ENCODE data around the gene SLC29A3.

Gene SLC29A3

DNA sequence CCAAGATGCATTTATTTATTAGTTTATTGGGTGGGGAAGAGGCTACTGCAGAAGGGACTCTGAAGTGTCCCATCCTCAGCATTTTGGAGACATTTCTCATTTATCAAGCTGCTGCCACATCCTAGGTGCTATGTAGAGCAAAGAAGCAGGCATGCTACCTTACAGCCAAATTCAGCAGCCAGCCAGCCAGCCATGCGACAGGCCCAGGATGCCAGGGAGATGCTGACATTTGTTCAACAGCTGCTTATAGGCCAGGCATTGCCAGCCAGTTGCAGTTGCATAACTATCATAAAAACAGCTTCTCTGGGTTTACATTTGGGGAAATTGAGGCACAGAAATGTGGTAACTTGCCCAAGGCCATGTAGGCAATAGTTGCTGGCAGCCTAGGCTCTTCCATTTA lies 2.3 kb downstream of the SLC29A3 start:
- no peak for DNase-seq (ENCODE audit: low spot score)

DNA sequence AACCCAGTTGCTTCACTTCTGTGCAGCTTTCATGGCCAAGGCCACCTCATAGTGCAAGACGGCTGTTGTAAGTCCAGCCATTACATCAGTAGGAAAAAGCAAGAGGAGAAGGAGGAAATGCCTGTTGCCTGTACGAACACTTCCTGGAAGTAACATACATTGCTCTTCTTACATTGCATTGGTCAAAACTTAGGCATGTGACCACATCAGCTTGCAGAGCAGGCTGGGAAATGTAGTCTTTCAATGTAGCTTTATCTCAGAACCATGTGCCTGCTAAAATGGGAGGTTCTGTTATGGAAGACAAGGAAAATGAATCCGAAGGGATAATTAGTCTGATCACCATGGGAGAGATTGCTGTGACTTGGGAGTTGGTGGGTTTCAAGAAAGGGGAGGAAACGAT lies 4.3 kb downstream of the SLC29A3 start:
- no peak for DNase-seq (ENCODE audit: low spot score)

DNA sequence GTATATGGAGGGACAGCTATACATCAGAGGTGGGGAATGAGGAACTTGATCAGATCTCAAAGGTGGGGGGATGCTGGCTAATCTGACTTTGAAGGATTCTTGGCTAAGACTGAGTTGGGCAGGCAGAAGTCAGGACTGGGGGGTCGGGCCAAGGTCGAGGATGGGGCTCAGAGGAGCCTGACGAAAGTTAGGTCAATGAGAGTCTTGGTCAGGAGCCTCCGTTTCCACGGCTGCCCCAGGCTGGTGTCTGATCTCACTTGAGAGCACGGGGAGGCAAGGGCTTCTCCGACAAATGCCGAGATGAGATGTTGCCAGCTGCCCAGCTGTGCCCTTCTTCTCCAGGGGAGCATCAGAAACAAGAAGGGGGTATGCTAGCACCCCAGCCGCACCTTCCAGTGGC lies 5.7 kb downstream of the SLC29A3 start:
- no peak for DNase-seq (ENCODE audit: low spot score)

DNA sequence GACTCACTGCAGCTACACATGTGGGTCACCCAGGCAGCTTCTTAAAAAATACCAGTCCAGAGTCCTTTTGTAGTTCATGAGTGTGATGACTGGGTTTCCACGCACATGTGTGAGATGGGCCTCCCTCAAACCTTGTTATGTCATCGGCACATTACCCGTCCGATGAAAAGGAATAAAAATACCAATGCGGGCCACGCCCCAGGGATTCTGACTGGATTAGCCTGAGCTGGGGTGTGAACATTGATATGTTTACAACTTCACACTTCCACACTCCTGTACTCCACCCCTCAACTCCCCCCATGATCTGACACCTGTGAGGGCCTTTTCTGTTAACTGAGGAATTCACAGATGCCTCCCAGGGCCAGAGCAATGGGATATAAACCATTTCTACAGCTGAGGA lies 6.2 kb downstream of the SLC29A3 start:
- no peak for DNase-seq (ENCODE audit: low spot score)

DNA sequence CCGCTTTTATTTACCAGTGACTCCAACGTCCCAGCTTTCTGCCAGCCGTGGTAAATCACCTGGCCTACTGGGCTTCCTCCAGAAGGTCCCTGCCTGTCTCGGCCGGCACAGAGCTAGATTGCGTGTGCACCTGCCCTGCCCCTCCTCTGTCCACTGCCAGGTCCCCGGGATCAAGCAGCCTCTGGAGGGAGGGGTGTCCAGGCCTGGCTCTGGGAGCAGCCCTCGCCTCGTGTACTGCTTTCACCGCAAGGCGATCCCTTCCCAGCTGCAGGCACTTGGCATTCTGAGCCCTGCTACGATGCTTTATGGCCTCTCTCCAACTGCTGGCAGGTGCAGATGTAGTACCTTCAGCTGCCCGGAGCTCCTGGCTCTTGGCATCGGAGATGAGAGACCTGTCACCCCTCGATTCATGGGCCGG lies 7.4 kb downstream of the SLC29A3 start:
- DNase-seq (ENCODE audit: low spot score): no peak

DNA sequence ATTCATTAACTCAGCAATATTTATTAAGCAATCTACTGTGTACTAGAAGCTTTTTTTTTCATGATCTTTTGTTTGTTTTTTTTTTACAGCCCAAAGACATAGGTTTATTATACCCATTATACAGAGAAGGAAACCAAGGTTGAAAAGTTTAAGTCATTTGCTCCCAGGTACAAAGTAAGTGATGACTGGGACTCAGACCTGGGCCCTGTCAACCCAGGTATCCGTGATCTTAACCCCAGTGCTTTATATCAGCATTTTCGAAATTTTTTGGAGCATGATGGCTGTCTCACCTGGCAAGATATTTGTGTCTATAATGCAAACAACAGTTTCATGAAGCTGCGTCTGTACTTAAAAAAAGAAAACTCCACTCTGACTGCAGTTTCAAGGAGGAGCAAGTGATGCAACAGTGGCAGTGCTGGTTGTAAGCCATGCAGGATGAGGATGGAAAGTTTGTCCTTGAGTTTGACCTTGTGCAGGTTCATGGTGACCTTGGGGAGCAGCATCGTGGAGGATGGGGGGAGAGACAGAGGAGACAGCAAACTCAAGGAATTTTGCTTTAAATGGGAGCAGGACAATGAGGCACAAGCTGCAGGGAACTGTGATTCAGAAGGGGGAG lies 11.8 kb downstream of the SLC29A3 start:
- DNase-seq (ENCODE audit: low spot score): no peak

DNA sequence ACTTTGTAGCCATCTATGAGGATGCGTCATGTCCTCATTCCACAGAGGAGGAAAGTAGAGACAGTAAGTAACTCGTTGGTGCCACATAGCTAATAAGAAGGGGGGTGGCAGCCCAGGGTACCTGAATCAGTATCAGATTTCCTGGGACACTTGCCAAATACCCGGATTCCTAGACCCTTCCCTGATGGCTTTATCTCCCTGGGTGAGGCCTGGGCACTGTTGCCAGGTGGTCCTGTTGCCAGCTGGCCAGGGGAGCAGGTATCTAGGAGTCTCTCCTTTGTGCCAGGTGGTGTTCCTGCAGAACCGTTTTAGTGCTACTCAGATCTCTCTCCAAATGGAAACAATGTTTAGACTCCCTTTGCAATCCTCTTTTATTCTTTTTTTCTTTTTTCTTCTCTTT lies 12.7 kb downstream of the SLC29A3 start:
- DNase-seq (ENCODE audit: low spot score): no peak

DNA sequence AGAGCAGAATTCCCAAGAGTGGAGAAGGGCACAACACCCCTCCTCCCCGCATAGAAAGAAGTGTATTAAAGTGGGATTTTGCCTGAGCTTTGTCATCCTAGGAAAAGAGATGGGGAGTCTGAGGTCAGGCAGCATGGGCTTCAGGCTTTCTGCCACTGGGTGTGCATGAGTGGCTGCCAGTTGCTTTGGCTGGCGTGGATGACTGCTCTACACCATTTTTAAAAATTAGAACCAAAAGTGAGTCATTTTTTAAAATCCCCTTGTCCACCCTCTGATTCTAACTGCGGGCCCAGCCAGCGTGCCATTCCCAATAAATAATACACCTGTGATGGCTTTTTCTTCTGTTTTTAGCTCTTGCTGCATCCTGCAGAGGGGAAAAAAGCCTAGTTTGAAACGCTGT lies 13.4 kb downstream of the SLC29A3 start:
- DNase-seq (ENCODE audit: low spot score): no peak

DNA sequence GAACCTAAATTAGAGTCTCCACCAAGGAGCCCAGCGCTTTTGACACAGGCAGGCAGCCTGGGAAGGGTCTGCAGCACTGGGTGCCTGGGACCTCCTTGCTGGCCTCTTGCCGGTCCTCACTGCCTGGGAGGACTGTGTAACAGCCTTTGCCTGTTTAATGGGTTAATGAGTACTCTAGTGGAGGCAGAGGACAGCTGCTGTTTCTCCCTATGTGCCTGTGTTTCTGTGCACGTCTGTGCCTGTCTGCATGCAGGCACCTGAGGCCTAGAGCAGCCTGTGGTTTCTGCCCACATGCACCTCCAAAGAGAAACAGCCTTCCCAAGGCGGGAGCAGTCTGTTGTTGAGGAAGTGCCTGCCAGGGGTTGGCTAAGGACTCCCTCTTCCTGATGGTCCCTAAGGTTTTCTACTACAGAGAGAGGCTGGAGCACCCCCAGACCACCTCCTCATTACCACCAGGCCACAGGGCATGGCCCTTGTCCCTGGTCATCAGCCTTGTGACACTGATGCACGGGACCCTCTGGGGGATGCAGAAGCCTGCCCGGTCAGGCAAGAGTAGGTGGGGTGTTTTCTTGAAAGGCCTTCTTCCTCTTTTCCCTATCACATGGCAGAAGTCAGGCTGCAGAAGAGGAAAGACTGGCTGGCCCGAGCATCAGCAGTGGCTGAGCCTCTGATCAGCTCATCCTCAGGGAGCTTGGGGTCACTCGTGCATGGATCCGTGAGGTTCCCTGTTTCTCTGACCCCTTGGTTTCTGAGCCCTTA lies 14.2 kb downstream of the SLC29A3 start:
- no peak for DNase-seq (ENCODE audit: low spot score)

DNA sequence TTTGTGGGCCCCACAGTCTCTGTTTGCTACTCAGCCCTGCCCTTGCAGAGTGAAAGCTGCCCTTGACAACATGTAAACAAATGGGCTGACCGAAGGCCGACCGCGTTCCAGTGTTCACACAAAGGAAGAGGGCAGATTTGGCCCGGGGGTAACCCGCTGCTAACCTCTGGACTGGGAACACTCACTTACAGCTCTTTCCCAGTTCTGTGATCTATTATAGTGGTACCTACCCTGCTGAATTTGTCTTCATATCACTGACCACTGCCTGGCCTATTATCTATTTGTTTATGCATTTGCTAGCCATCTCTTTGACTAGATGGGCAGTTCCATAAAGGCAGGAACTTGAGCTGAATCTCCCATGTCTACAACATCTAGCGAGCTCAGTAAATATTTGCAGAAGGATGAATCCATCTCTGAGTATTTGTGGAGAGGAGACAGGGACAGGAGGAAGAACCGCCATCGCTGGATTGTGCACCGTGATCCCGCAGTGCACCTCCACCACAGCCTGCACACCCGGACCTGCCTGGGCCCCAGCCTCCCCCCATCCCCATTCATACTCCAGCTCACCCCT lies 15.2 kb downstream of the SLC29A3 start:
- DNase-seq (ENCODE audit: low spot score): no peak

DNA sequence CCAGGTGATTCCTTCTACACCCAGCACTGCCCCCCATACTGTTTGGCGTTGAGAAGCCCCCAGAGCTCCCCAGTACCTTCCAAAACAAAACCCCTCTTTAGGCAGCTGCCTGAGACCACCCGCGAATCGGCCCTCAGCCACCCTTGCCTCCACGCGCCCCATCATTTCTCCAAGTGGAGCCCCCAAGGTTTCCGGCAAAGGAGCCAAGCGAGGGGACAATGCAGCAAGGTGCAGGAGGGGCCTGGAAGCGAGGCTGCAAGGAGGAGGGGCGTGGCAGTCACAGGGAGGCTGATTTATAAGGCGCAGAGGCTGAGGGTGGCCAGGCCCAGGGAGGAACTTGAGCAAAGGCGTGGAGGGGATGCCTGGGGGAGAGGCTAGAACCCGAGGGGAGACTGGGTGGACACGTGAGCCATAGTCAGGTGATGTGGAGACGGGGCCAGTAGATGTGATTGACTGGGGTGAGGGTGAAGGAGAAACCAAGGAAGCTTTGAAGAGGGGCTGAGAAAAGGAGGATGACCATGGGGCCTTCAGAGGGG lies 16.2 kb downstream of the SLC29A3 start:
- no peak for DNase-seq (ENCODE audit: low spot score)

DNA sequence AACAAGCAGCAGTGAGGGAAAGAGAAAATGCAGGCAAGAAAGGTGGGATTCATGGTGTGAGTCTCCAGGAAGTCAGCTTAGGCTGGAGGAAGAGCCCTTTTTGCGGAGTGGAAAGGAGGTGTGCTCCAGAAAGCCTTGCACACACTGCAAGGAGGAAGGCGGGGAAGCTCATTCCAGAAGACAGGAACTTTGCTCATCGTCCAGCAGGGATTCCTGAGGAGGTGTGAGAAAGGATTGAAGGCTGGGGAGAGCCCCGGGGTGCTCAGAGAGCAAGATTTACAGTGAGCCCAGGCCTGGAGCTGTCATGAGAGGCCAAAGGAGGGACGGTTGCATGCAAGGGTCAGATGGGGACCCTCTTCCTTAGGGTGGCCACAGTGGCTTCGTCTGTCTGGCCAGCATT lies 17.6 kb downstream of the SLC29A3 start:
- no peak for DNase-seq (ENCODE audit: low spot score)

DNA sequence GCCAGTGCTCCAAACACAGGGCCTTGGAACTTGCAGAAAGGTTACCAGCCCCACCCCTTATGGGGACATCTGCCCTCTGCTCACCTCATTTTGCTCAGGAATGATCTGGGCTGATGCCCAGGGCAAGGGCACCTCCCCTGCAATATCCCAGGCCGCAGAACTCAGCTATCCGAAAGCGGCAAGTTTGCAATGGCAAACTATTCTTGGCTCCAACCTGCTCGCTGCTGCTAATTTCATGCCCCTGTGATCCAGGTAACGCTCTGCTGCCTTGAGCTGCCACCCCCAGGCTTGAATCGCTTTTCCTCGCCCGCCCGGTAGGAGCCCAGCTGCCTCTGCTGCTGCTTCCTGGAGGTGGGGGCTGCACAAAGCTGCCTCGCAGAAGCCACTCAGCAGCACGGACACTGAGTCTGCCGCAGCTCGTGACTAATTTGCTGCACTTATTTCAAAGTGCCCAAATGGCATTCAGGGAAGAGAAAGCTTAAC lies 18.2 kb downstream of the SLC29A3 start:
- DNase-seq (ENCODE audit: low spot score): no peak

DNA sequence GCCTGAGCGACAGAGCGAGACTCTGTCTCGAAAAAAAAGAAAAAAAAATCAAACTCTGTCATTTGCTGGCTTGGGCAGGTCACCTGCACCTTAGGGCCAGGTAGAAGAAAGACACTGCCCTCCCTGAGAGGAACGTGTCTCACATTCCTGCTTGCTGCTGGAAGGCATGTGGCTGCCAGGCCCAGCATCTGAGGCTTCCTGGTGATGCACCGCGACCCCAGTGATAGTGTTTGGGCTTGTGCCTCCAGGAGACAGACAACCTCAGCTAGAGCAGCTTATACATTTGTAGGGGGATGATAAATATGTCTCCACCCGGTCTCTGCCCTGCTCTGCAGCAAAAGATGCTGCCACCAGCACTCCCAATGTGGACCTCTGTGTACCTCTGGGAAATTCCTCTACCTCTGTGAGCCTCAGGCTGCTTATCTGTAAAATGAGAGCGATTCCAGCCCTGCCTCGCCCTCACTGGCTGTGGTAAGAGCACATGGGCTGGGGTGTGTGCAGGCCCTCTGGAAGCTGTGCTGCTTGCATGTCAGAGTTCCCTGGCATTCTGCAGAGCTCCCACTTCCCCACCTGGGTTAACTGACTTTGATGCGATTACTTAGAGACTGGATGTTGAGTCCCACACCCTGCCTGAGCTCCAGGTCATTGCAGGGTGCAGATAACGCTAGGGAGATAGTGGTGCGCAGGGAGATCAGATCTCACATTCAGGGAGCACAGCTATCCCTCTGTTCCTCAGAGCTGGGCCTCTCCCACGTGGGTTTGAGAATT lies 19.9 kb downstream of the SLC29A3 start:
- no peak for DNase-seq (ENCODE audit: low spot score)

DNA sequence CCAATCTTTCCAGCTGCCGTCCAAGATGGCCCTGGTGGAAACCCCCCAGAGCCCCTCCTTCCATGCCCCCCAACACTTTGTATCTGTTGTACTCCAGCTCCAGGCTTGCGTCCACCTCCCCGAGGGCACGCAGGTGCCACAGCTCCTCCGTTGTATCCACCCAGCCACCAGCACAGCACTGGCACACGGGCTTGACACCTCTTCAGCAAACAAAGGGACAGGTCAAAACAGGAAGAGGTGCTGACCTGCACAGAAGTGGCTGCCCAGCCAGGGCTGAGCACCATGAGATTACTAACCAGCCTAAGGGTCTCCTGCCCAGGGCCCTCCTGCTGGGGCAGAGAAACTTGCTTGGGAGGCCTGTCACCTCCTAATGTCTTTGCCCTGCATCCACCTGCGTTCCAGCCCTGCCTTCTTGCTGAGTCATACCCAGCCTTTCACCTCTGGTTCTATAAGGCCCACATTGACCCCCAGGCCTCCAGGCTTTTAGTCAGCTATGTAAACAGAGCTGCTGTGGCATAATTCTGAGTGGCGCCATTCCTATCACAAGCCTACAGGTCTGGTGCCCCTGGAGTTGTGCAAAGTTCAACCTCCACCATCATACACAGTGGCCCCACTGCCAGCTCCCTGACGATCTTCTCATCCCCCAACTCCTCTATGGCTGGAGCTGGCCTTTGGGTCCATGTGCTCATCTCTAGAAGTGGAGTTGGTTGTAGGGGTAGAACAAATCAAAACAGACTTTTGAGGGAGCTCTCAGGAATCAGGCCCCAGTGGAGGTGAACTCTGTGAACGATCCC lies 20.9 kb downstream of the SLC29A3 start:
- DNase-seq (ENCODE audit: low spot score): no peak

DNA sequence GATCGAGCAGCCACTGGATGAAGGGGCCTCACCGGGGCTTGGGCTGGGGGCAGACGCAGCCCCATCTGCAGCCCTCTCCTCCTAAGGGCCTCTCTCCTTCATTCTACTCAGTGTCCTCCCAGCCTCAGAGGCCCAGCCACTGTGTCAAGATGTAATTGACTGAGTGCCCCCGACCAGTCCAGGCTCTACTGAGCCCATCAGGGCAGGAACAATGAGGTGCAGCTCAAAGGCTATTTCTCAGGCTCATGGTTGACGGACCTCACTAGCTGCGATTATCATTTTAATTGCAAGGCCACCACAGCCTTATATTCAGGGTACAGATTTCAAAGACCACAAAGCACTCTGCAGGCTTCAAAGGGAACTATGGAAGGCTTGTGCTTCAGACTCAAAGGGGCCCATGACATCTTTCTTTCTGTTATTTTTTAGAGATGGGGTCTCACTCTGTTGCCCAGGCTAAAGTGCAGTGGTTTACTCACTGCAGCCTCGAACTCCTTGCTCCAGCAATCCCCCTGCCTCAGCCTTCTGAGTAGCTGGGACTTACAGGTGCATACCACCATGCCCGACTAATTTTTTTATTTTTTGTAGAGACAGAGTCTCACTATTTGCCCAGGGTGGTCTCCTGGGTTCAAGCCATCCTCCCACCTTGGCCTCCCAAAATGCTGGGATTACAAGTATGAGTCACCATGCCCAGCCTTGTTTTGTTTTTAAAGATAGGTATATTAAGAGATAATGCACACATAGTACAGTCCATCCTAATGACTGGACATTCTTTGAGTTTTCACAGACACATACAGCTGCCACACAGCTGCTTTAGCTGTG lies 23.7 kb downstream of the SLC29A3 start:
- no peak for DNase-seq (ENCODE audit: low spot score)

DNA sequence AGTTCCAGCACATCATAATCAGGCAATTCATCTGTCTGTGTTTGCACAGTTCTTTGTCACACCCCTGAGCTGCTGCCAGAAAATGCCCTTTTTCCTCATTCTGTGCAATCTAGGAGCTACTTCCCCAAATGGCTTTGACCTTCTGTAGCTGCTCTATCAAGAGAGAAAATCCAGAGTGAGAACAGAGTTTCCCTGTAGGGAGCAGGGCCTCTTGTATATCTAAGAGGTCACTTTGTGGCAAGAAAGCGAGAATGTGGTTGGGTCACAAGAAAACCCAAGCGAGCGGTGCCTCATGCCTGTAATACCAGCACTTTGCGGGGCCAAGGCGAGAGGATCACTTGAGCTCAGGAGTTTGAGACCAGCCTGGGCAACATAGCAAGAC lies 24.3 kb downstream of the SLC29A3 start:
- DNase-seq (ENCODE audit: low spot score): peak; percentile 47

DNA sequence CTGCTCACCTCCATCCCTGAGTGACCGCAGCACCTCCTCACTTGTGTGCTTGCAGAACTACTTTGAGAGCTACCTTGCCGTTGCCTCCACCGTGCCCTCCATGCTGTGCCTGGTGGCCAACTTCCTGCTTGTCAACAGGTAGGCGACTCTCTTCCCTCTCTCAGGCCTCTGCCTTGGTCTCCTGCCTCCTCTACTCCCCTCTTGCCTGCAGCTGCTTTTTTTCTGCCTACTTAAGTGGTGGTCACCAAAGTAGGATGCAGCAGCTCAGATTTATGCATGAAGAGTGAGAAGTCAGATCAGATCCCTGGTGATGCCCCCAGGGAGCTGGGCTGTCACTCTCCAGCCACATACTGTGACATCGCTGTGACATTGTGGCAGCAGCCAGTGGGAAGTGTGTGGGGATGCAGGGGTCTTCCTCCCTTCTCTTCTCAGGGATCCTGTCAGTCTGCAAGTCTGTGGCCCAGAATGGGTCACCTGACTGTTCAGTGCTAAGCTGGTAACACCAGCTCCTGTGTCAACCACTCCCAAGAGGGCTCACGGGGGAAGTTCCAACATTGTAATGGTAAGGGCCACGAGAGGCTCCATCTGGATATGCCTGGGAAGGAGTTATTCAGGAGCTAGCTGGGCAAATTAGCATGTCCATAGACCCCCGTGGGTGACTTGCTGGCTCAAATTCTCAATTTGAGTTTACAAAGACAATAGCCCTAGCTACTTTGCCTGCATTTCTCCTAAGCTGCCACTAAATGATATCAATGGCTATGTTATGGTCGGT lies 25.3 kb downstream of the SLC29A3 start:
- DNase-seq (ENCODE audit: low spot score): no peak

DNA sequence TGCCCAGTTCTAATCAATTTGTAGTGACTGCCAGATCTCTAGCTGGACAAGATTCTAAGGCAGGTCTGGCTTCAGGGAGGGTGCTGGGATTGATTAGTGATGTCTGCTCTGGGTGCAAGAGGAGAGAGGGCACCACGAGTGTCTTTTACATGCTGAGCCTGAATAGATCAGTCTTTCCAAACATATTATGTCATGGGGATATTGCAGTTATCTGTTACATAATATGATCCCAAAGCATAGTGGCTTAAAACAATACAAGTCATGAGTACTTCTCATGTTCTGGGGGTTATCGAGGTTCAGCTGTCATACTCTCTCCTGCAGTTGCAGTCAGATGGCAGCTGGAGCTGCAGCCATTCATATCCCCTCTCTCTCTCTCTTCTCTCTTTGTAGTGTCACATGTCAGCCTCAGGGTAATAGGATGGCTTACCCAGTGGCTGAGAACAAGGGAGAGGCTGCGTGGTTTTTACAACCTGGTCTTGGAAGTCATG lies 26.0 kb downstream of the SLC29A3 start:
- DNase-seq (ENCODE audit: low spot score): no peak

DNA sequence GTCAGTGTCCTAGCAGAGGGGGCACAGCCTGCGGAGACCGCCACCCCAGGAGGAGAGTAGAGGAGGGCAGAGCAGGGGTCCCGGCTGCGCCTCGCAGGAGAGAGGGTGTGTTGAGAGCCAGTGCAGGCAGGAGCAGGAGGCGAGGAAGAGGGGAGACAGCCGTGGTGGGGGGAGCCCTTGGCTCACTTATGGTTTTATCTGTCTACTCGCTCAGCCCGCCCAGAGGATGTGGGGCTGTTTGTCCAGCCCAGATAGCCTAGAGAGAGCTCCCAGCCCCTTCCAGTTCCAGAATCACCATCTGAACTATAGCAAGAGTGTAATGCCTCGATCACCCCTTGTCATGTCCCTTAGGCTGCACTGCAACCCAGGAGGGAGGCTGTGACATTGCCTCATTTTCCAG lies 26.6 kb downstream of the SLC29A3 start:
- no peak for DNase-seq (ENCODE audit: low spot score)

Measured in AG20443 (cell line).